Liver (tissue), 10 donors: ENCODE measurements around the gene RAB9B. TPM values are rescaled to one million over a fixed set of nuclear protein-coding genes. Genes with fewer than 3 reads are reported as not detected.

Experiments
- DNase-seq: peaks from one replicate; pipeline ENCODE4 v3.0.0-alpha.2; 2017; ENCODE audit warnings: low spot score
- H3K27ac ChIP-seq, 2 donors: one replicate each; pipeline ENCODE4 v1.7.0; 2013; ENCODE audit warnings: inconsistent platforms in 2 of 2, low read length in 2 of 2, control low read depth in 1 of 2, low read depth in 1 of 2, mild to moderate bottlenecking in 1 of 2
- H3K27me3 ChIP-seq, 4 donors: one replicate each; pipeline versions ENCODE4 v1.6.1 to v1.7.0; 2013; ENCODE audit warnings: low read length in 3 of 4, inconsistent platforms in 1 of 4, mild to moderate bottlenecking in 1 of 4, moderate library complexity in 1 of 4; ENCODE audit not compliant: control insufficient read depth in 4 of 4, insufficient read depth in 4 of 4
- H3K36me3 ChIP-seq, 4 donors: one replicate each; pipeline versions ENCODE4 v1.6.1 to v1.7.0; 2013; ENCODE audit warnings: low read length in 3 of 4, mild to moderate bottlenecking in 3 of 4, low read depth in 1 of 4, moderate library complexity in 1 of 4; ENCODE audit not compliant: control insufficient read depth in 4 of 4, insufficient read depth in 3 of 4
- H3K4me1 ChIP-seq, 4 donors: one replicate each; pipeline versions ENCODE4 v1.6.1 to v1.7.0; 2013; ENCODE audit warnings: low read length in 3 of 4, mild to moderate bottlenecking in 3 of 4, moderate library complexity in 1 of 4; ENCODE audit not compliant: control insufficient read depth in 4 of 4, insufficient read depth in 4 of 4
- H3K4me3 ChIP-seq, 3 donors: one replicate each; pipeline versions ENCODE4 v1.6.1 to v1.7.0; 2013; ENCODE audit warnings: low read length in 3 of 3, control low read depth in 1 of 3, low read depth in 1 of 3, mild to moderate bottlenecking in 1 of 3
- H3K9ac ChIP-seq, 2 donors: one replicate each; pipeline ENCODE4 v1.7.0; 2013; ENCODE audit warnings: low read length in 2 of 2, mild to moderate bottlenecking in 2 of 2, moderate library complexity in 2 of 2, control low read depth in 1 of 2, low read depth in 1 of 2
- H3K9me3 ChIP-seq, 4 donors: one replicate each; pipeline versions ENCODE4 v1.6.1 to v1.7.0; 2013; ENCODE audit warnings: low read length in 3 of 4; ENCODE audit not compliant: control insufficient read depth in 4 of 4
- RXRA ChIP-seq, 2 donors: IDR thresholded peaks; 2 replicates each; pipeline ENCODE4 v1.6.1; 2017 to 2018; ENCODE audit warnings: antibody characterized with exemption in 2 of 2, mild to moderate bottlenecking in 1 of 2
- YY1 ChIP-seq: IDR thresholded peaks from 2 replicates; pipeline ENCODE4 v1.6.1; 2016; ENCODE audit warnings: antibody characterized with exemption, mild to moderate bottlenecking
- WGBS: extraction: QIAGEN DNeasy Blood & Tissue Kit; methylation state at CpG from one replicate; pipeline ENCODE4 v1.1.7; 2013; 5-methylcytosine and 5-hydroxymethylcytosine counted together
- polyA plus RNA-seq, 2 donors: library from polyadenylated mRNA; stranded (reverse) in 1 of 2; unstranded in 1 of 2; fragments of 200-250 nt in 1 of 2; fragments of >200 nt in 1 of 2; fragmentation: Nextera tagmentation in 1 of 2; extraction: Ambion mirVana in 1 of 2; gene quantifications; one replicate each; pipeline versions ENCODE4 v1.2.1 to v1.2.3, GENCODE V29; 2013 to 2015
- small RNA-seq: library from RNA; depleted of rRNA; stranded (forward); fragments of <200 nt; gene quantifications from one replicate; pipeline ENCODE3, GENCODE V24; 2014
- total RNA-seq, 2 donors: library from RNA; depleted of rRNA; stranded (reverse); fragments of >200 nt; gene quantifications; one replicate each; pipeline ENCODE4 v1.2.3, GENCODE V29; 2014
- donor health status: healthy.
- donor health status: healthy.
- donor health status: healthy.
- donor health status: healthy.
- donor health status: healthy.

The RAB9B gene
- total and polyA plus RNA-seq, 4 donors, result 0.07 to 0.51 (median 0.23) TPM

DNA sequence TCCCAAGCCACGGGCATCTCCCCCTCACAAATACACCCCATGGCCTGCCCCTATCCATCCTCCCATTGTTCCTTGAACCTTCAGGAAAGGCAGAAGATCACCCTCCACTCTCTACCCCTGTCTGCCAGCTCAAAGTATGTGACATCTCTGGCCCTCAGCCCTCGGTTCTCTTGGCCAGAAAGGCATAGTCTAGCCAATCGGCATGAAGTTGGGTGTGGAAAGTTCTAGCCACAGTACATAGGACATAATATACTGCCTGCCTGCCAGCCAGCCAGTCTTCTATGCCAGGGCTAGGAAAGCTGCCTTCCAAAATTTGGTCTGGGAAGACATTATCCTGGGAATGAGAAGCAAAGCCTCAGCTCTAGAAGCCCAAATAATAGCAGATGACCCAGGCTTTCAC is 58.6 kb downstream of the RAB9B start:
- no peak overlapping the region for H3K4me3 ChIP-seq
- no peak for DNase-seq
- H3K4me1 ChIP-seq, result no peaks in the 10 kb centered on the region
- no peak overlapping the region for H3K9ac ChIP-seq
- H3K27me3 ChIP-seq, result peaks cover 0 to 10% (median 0%) of the 10 kb centered on the region in 4 donors
- WGBS, result 49% methylated on average over 3 of the region's 3 CpGs
- no peak overlapping the region for H3K27ac ChIP-seq
- no peaks in the 10 kb centered on the region for H3K9me3 ChIP-seq
- H3K36me3 ChIP-seq, result no peaks in the 10 kb centered on the region
- TF ChIP-seq YY1 (no peak), RXRA (IDR thresholded peaks at IDR 0.05) (no peak)

Small RNA genes within 50 kb of the gene (small RNA-seq; reads per million reads assigned to genes)
- gene RNA5SP511, result not detected

Other genes starting within 250 kb of the RAB9B start
- 10 to 100 TPM in 1 of 2 donors, 1 to 10 TPM in 1; 6.3 to 23.7 TPM for gene TCEAL4, start 246.7 kb downstream of the RAB9B start, total RNA-seq
- 10 to 100 TPM; 49.8 to 50.5 TPM for gene TCEAL4, start 246.7 kb downstream of the RAB9B start, polyA plus RNA-seq
- gene TCEAL3, start 224.3 kb downstream of the RAB9B start, total RNA-seq, result 1 to 10 TPM; 1.4 to 2.4 TPM
- 1 to 10 TPM; 2.4 to 4.4 TPM for gene TCEAL3, start 224.3 kb downstream of the RAB9B start, polyA plus RNA-seq
- 1 to 10 TPM; 5.0 to 9.2 TPM for gene TCEAL1, start 203.3 kb downstream of the RAB9B start, total RNA-seq
- 10 to 100 TPM in 1 of 2 donors, 1 to 10 TPM in 1; 9.6 to 15.8 TPM for gene TCEAL1, start 203.3 kb downstream of the RAB9B start, polyA plus RNA-seq
- 100 to 1,000 TPM in 1 of 2 donors, 10 to 100 TPM in 1; 90.9 to 366 TPM for gene MORF4L2, start 145.6 kb downstream of the RAB9B start, total RNA-seq
- gene MORF4L2, start 145.6 kb downstream of the RAB9B start, polyA plus RNA-seq, result 100 to 1,000 TPM in 1 of 2 donors, 10 to 100 TPM in 1; 91.3 to 258 TPM
- not detected for gene TMEM31, start 121.3 kb downstream of the RAB9B start, total RNA-seq
- not detected for gene TMEM31, start 121.3 kb downstream of the RAB9B start, polyA plus RNA-seq
- under 1 TPM; 0.09 to 0.67 TPM for gene PLP1, start 55.4 kb downstream of the RAB9B start, total RNA-seq
- gene PLP1, start 55.4 kb downstream of the RAB9B start, polyA plus RNA-seq, result under 1 TPM; 0.24 to 0.81 TPM
- gene TMSB15B, start 130.4 kb upstream of the RAB9B start, total RNA-seq, result under 1 TPM; 0.08 to 0.79 TPM
- under 1 TPM; 0.07 to 0.42 TPM for gene TMSB15B, start 130.4 kb upstream of the RAB9B start, polyA plus RNA-seq
- not detected for gene H2BW1, start 181.5 kb upstream of the RAB9B start, total RNA-seq
- gene H2BW1, start 181.5 kb upstream of the RAB9B start, polyA plus RNA-seq, result not detected
- gene H2BW2, start 207.7 kb upstream of the RAB9B start, total RNA-seq, result not detected
- not detected for gene H2BW2, start 207.7 kb upstream of the RAB9B start, polyA plus RNA-seq
- gene TMSB15C, start 244.0 kb upstream of the RAB9B start, total RNA-seq, result under 1 TPM; 0.17 to 0.23 TPM
- gene TMSB15C, start 244.0 kb upstream of the RAB9B start, polyA plus RNA-seq, result not detected